ENCODE data around the gene P2RY6. TPM values are rescaled to one million over a fixed set of nuclear protein-coding genes. Genes with fewer than 3 reads are reported as not detected.
A peak's percentile ranks its signal among the peaks of the same experiment; 100 is the strongest.

The P2RY6 gene
- total and polyA plus RNA-seq, 2 donors from 2014 or later = 6.7 to 17.9 TPM

GRCh38 chr11:73249304-73249703 lies 22.8 kb upstream of the P2RY6 start:
- peak in 2 of 5 donors; percentile 17 to 20 for DNase-seq
- Histone ChIP-seq H3K9ac (ENCODE audit: low read length in 3 of 3) (no peak overlapping the region), H3K4me3 (ENCODE audit: low read length in 3 of 3) (no peak overlapping the region), H3K36me3 (ENCODE audit: control insufficient read depth in 2 of 3, insufficient read depth in 3 of 3, low read length in 3 of 3) (no peaks in the 10 kb centered on the region), H3K9me3 (ENCODE audit: control insufficient read depth in 2 of 3, insufficient read depth in 1 of 3, low read length in 3 of 3) (no peaks in the 10 kb centered on the region), H3K27ac (ENCODE audit: low read depth in 2 of 2, low read length in 2 of 2) (no peak overlapping the region), H3K4me1 (ENCODE audit: control insufficient read depth in 2 of 3, insufficient read depth in 2 of 3, low read depth in 1 of 3, low read length in 3 of 3) (peaks cover 0 to 10% (median 0%) of the 10 kb centered on the region in 3 donors), H3K27me3 (ENCODE audit: control insufficient read depth, insufficient read depth, low read length) (no peaks in the 10 kb centered on the region)
- TF ChIP-seq CTCF (IDR thresholded peaks at IDR 0.05; ENCODE audit: borderline replicate concordance, extremely low read depth, insufficient read depth) = no peak
- intact Hi-C loops (cut with DNase I) = no loop called here
- FAIRE-seq = no peak

GRCh38 chr11:73249853-73250783 lies 22.0 kb upstream of the P2RY6 start:
- intact Hi-C loops (cut with DNase I) = no loop called here
- Histone ChIP-seq H3K36me3 (ENCODE audit: control insufficient read depth in 2 of 3, insufficient read depth in 3 of 3, low read length in 3 of 3) (no peaks in the 10 kb centered on the region), H3K4me1 (ENCODE audit: control insufficient read depth in 2 of 3, insufficient read depth in 2 of 3, low read depth in 1 of 3, low read length in 3 of 3) (peaks cover 0 to 10% (median 0%) of the 10 kb centered on the region in 3 donors), H3K27ac (ENCODE audit: low read depth in 2 of 2, low read length in 2 of 2) (no peak overlapping the region), H3K9me3 (ENCODE audit: control insufficient read depth in 2 of 3, insufficient read depth in 1 of 3, low read length in 3 of 3) (no peaks in the 10 kb centered on the region), H3K4me3 (ENCODE audit: low read length in 3 of 3) (no peak overlapping the region), H3K9ac (ENCODE audit: low read length in 3 of 3) (no peak overlapping the region), H3K27me3 (ENCODE audit: control insufficient read depth, insufficient read depth, low read length) (no peaks in the 10 kb centered on the region)
- TF ChIP-seq CTCF (IDR thresholded peaks at IDR 0.05; ENCODE audit: borderline replicate concordance, extremely low read depth, insufficient read depth) = no peak
- FAIRE-seq = no peak
- DNase-seq = peak in 1 of 5 donors; percentile 32

- no peak for FAIRE-seq
- no peak overlapping the region for H3K4me3 ChIP-seq (ENCODE audit: low read length in 3 of 3)
- H3K27me3 ChIP-seq (ENCODE audit: control insufficient read depth, insufficient read depth, low read length) = no peaks in the 10 kb centered on the region
- no peak overlapping the region for H3K9ac ChIP-seq (ENCODE audit: low read length in 3 of 3)
- no peak for TF ChIP-seq CTCF (IDR thresholded peaks at IDR 0.05; ENCODE audit: borderline replicate concordance, extremely low read depth, insufficient read depth)
- intact Hi-C loops (cut with DNase I) = no loop called here
- no peaks in the 10 kb centered on the region for H3K9me3 ChIP-seq (ENCODE audit: control insufficient read depth in 2 of 3, insufficient read depth in 1 of 3, low read length in 3 of 3)
- H3K36me3 ChIP-seq (ENCODE audit: control insufficient read depth in 2 of 3, insufficient read depth in 3 of 3, low read length in 3 of 3) = no peaks in the 10 kb centered on the region
- DNase-seq = peak in 1 of 5 donors; percentile 24
- H3K4me1 ChIP-seq (ENCODE audit: control insufficient read depth in 2 of 3, insufficient read depth in 2 of 3, low read depth in 1 of 3, low read length in 3 of 3) = peaks cover 0 to 21% (median under 1%) of the 10 kb centered on the region in 3 donors
- no peak overlapping the region for H3K27ac ChIP-seq (ENCODE audit: low read depth in 2 of 2, low read length in 2 of 2)
Measured at GRCh38 chr11:73252577-73253191, 19.5 kb upstream of the P2RY6 start.

Measured in kidney (tissue), 14 donors.